Colonic mucosa (tissue), 4 donors: Measurements from ENCODE around the gene C6orf89. TPM values are rescaled to one million over a fixed set of nuclear protein-coding genes. Genes with fewer than 3 reads are reported as not detected.
A peak's percentile ranks its signal among the peaks of the same experiment; 100 is the strongest.

Source experiments
- DNase-seq: peaks from one replicate; pipeline ENCODE4 v3.0.0-alpha.2; 2020
- H3K27ac ChIP-seq: fragments of 200-600 bp; one replicate; pipeline ENCODE4 v1.8.0; 2021
- H3K27me3 ChIP-seq: fragments of 200-600 bp; one replicate; pipeline ENCODE4 v1.8.0; 2021
- H3K36me3 ChIP-seq: fragments of 200-600 bp; one replicate; pipeline ENCODE4 v1.8.0; 2021
- H3K4me1 ChIP-seq: fragments of 200-600 bp; one replicate; pipeline ENCODE4 v1.8.0; 2021; ENCODE audit warnings: mild to moderate bottlenecking
- H3K4me3 ChIP-seq: fragments of 200-600 bp; one replicate; pipeline ENCODE4 v1.8.0; 2021
- H3K9ac ChIP-seq, 2 donors: one replicate each; pipeline ENCODE4 v1.7.0; 2013; ENCODE audit warnings: control low read depth in 2 of 2, low read depth in 2 of 2, low read length in 2 of 2
- H3K9me3 ChIP-seq: fragments of 200-600 bp; one replicate; pipeline ENCODE4 v1.8.0; 2021
- intact Hi-C: fragments of 100-400 bp; cut with DNase I; formaldehyde crosslinking; loops from one replicate; pipeline ENCODE4 v1.14.1; 2022
- total RNA-seq, 2 donors: library from RNA; stranded (reverse); fragmentation: NEBNext Ultra II Directional in 1 of 2; extraction: Animal tissue kit (Norgen Biotek cat#: 25700) in 1 of 2; gene quantifications; one replicate each; pipeline ENCODE4 v1.2.1, GENCODE V29; 2021
- TF ChIP-seq, protein P1 (sequence below): fragments of 200-600 bp; IDR thresholded peaks from one replicate; pipeline ENCODE4 v1.8.0; 2022; ENCODE audit warnings: antibody characterized with exemption, mild to moderate bottlenecking
- donor health status: healthy.
- donor health status: DM: no; HTN: no; CAD: no.
- donor health status: DM: no; HTN: no; CAD: no.

C6orf89 gene, protein sequence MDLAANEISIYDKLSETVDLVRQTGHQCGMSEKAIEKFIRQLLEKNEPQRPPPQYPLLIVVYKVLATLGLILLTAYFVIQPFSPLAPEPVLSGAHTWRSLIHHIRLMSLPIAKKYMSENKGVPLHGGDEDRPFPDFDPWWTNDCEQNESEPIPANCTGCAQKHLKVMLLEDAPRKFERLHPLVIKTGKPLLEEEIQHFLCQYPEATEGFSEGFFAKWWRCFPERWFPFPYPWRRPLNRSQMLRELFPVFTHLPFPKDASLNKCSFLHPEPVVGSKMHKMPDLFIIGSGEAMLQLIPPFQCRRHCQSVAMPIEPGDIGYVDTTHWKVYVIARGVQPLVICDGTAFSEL
- total RNA-seq = 10 to 100 TPM; 46.3 to 49.5 TPM

DNA sequence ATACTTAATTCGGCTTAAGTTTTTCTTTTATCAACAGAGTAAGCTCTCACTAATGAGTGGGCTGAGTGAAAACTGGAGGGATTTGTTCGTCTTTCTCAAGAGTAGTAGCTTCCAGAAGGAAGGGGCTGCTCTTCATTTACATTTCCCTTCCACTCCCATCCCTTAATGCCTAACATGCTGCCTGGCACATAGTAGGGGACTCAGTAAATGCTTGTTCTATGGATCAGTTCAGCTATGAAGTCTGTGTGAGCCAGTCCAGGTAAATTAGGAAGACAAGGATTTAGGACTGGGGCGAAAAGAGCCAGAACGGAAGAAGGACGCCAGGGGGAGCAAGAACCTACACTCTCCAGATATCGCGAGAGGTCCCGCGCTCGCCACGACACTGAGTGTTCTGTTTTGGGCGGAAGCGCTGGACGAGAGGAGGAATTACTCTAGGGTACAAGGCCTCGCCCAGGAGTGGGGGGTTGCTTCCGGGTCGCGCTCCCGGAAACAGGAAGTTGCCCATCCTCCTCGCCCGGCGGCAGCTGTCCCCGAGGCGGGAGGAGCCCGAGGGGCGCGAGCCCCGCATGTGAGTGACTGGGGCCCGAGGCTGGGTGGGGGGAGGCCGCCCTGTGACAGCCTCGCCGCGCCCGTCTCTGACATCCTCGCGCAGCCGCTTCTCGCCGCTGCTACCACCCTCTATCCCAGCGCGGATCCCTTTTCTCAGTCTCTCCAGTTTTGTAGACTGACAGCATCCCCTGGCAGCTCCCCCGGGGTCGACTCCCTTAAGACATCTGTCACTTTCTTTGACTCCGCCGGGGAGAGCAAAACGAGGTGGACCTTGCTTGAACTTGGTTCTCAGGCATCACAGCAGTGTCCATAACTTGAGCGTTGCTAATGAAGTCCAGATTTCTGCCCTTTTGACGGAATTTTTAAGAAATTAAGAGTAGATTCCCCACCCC is at the start of gene C6orf89:
TSS of gene C6orf89 (plus strand) at position 492 of the 941 bp plus-strand sequence. CDS start 13,493 bp downstream, outside the sequence.
- Histone ChIP-seq H3K36me3 (no peaks in the 10 kb centered on the region), H3K4me1 (no peaks in the 10 kb centered on the region), H3K9me3 (no peaks in the 10 kb centered on the region), H3K4me3 (peak within 1 kb of the TSS; percentile 71), H3K27ac (peak within 1 kb of the TSS; percentile 62), H3K27me3 (no peaks in the 10 kb centered on the region), H3K9ac (peak within 1 kb of the TSS; percentile 82 to 90)
- DNase-seq = peak; percentile 99
- TF ChIP-seq, protein P1, sequence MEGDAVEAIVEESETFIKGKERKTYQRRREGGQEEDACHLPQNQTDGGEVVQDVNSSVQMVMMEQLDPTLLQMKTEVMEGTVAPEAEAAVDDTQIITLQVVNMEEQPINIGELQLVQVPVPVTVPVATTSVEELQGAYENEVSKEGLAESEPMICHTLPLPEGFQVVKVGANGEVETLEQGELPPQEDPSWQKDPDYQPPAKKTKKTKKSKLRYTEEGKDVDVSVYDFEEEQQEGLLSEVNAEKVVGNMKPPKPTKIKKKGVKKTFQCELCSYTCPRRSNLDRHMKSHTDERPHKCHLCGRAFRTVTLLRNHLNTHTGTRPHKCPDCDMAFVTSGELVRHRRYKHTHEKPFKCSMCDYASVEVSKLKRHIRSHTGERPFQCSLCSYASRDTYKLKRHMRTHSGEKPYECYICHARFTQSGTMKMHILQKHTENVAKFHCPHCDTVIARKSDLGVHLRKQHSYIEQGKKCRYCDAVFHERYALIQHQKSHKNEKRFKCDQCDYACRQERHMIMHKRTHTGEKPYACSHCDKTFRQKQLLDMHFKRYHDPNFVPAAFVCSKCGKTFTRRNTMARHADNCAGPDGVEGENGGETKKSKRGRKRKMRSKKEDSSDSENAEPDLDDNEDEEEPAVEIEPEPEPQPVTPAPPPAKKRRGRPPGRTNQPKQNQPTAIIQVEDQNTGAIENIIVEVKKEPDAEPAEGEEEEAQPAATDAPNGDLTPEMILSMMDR = peak; percentile 67
- intact Hi-C loops = loop anchor here (2.0 kb wide), 1 partner anchor 133 kb away; no protein-coding TSS in a partner anchor

DNA sequence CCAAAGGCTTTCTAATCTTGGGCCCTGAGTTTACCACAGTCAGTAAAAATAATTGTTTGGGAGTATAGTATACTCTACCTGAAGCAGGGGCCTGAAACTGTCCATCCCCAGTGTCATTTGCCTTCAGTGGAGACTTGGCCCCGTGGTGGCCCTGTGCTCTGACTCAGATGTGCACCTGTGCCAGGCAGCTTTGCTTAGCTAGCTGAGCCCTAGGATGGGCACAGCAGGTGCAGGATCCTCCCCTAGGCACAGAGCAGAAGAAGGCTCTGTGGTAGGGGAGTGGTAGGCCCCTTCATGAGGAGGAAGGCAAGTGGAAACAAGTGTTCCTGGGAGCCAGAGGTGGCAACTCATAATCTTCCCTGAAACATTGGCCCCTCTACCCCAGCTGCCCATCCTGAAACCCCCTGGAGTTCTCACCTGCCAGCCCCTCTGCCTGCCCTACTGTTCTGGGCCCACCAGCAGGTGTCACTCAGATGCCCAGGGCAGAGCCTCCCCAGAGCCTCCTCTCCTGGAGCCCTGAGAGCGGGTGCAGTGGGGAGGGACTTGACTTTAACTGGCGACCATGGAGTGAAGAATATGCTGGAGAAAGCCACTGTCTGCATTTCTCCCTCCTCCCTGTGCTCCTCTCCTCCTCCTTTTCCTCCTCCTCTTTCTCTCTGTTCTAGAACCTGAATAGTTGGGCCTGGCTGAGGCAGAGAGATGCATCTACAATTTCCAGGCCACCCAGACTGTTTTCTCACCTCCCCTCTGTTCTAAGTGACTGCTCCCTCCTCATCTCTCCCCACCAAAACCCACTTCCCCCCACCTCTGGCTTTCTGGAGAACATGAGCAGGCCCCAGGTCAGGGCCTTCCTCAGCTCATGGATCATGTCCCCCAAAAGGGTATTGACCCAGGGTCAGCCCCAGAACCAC is 49.4 kb upstream of the C6orf89 start:
- TF ChIP-seq, protein P1 = no peak

DNA sequence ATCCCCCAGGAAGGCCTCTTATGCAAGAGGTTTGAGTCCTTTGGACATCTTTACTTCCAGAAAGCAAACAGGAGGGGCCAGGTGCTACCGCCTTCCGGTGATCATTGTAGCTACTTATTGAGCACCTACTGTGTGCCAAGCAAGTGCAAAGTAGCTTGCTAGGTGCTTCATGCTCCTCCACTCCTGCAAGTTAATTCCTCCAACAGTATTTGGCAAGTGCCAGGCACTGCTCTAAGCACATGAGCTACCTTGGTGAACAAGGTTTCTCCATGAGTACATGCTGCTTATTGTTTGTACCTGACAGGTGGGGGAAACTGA is 48.8 kb upstream of the C6orf89 start:
- Histone ChIP-seq H3K27me3 (peaks cover 15% of the 10 kb centered on the region), H3K4me3 (no peak overlapping the region), H3K4me1 (no peaks in the 10 kb centered on the region), H3K36me3 (no peaks in the 10 kb centered on the region), H3K9me3 (no peaks in the 10 kb centered on the region), H3K9ac (no peak overlapping the region), H3K27ac (no peak overlapping the region)
- TF ChIP-seq, protein P1 = no peak
- intact Hi-C loops = no loop called here
- DNase-seq = no peak

More for the DNA sequence above, 49.4 kb upstream of the C6orf89 start:
- Histone ChIP-seq H3K9ac (no peak overlapping the region), H3K36me3 (no peaks in the 10 kb centered on the region), H3K27ac (no peak overlapping the region), H3K4me3 (no peak overlapping the region), H3K4me1 (no peaks in the 10 kb centered on the region), H3K27me3 (peaks cover 15% of the 10 kb centered on the region), H3K9me3 (no peaks in the 10 kb centered on the region)
- intact Hi-C loops = no loop called here
- no peak for DNase-seq

DNA sequence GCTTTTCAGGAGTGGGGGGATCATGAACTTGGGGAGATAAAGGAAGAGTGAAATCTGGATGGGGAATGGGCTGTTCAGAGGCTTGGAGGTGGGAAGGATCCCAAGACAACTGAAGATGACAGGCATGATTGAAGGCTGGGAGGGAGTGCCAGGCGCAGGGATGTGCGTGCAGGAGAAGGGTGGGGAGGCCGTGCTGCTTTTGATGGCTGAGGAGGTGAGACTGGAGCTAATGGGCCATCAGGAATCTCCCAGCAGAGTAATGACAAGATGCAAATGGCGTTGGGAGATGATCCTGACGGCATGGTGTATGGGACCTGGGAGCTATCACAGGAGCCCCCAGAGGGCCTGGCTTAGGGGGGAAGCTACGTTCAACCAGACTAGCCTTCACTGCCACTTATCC is 48.1 kb upstream of the C6orf89 start:
- peaks cover 15% of the 10 kb centered on the region for H3K27me3 ChIP-seq
- intact Hi-C loops = no loop called here

More for the DNA sequence above, 48.1 kb upstream of the C6orf89 start:
- Histone ChIP-seq H3K9me3 (no peaks in the 10 kb centered on the region), H3K36me3 (no peaks in the 10 kb centered on the region), H3K4me1 (no peaks in the 10 kb centered on the region), H3K4me3 (no peak overlapping the region), H3K27ac (no peak overlapping the region), H3K9ac (no peak overlapping the region)
- TF ChIP-seq, protein P1 = no peak
- no peak for DNase-seq
